Ureter (tissue), 1 donor: ENCODE results near the gene ARPC5L. TPM values are rescaled to one million over a fixed set of nuclear protein-coding genes. Genes with fewer than 3 reads are reported as not detected.
"Not testable (repeated sequence)": the region's sequence is repeated elsewhere in the genome, so short reads cannot be mapped to it uniquely, and the experiment has no call there.

ENCODE experiments used
- DNase-seq: peaks from one replicate; pipeline ENCODE4 v3.0.0-alpha.2; 2020; ENCODE audit warnings: low spot score
- total RNA-seq: library from RNA; stranded (reverse); gene quantifications from one replicate; pipeline ENCODE4 v1.2.4, GENCODE V29; 2023
- donor health status: DM: yes; HTN: yes; CAD: no.

ARPC5L gene
- total RNA-seq = 36.5 TPM

- DNase-seq = peak; percentile 95
Observed at GRCh38 chr9:124861342-124862229, at the start of gene ARPC5L, which contains the start of gene RPL35. Gene ARPC5L, plus strand, starts transcription at chr9:124862130. Its CDS starts 7,161 bp downstream, at chr9:124869291. Gene RPL35, minus strand, starts transcription at chr9:124861957. Its CDS starts 45 bp downstream, at chr9:124861912.

- DNase-seq = no peak
Observed at GRCh38 chr9:124812441-124812876, 49.5 kb upstream of the ARPC5L start.

- no peak for DNase-seq
Observed at GRCh38 chr9:124813041-124813440, 48.9 kb upstream of the ARPC5L start.

GRCh38 chr9:124813501-124814163 is 48.3 kb upstream of the ARPC5L start:
- DNase-seq = no peak

- DNase-seq = no peak
Observed at GRCh38 chr9:124814164-124814535, 47.8 kb upstream of the ARPC5L start.

GRCh38 chr9:124815601-124816000 is 46.3 kb upstream of the ARPC5L start:
- DNase-seq = no peak

GRCh38 chr9:124818431-124819281 is 43.3 kb upstream of the ARPC5L start:
- peak; percentile 70 for DNase-seq

- DNase-seq = no peak
Observed at GRCh38 chr9:124820698-124821623, 41.0 kb upstream of the ARPC5L start.

GRCh38 chr9:124828489-124829333 is 33.2 kb upstream of the ARPC5L start:
- DNase-seq = no peak

- DNase-seq = no peak
Observed at GRCh38 chr9:124829334-124829669, 32.6 kb upstream of the ARPC5L start.

GRCh38 chr9:124830593-124830992 is 31.3 kb upstream of the ARPC5L start:
- DNase-seq = no peak

- no peak for DNase-seq
Observed at GRCh38 chr9:124831642-124832364, 30.1 kb upstream of the ARPC5L start.

GRCh38 chr9:124834591-124834990 is 27.3 kb upstream of the ARPC5L start:
- DNase-seq = no peak

GRCh38 chr9:124835026-124835557 is 26.8 kb upstream of the ARPC5L start:
- DNase-seq = peak; percentile 75

GRCh38 chr9:124838132-124838531 is 23.8 kb upstream of the ARPC5L start:
- not testable (repeated sequence) for DNase-seq

GRCh38 chr9:124838567-124839275 is 23.2 kb upstream of the ARPC5L start:
- DNase-seq = not testable (repeated sequence)

- no peak for DNase-seq
Observed at GRCh38 chr9:124839612-124840299, 22.2 kb upstream of the ARPC5L start.
